Activated CD4-positive, alpha-beta T cell treated with anti-CD3 and anti-CD28 coated beads, Interleukin-2, amount 50 U/mL, for 4 hours (primary cell): ENCODE results near the gene MAGI1.
"Not testable (repeated sequence)": the region's sequence is repeated elsewhere in the genome, so short reads cannot be mapped to it uniquely, and the experiment has no call there.

Experiments
- DNase-seq, 2 experiments: peaks; one replicate each; pipeline ENCODE4 v3.0.0-alpha.2; 2020

The MAGI1 gene

GRCh38 chr3:66037986-66038369 lies 740 bp downstream of the MAGI1 start:
- no peak for DNase-seq

GRCh38 chr3:66037330-66037985 lies 1.3 kb downstream of the MAGI1 start:
- DNase-seq: no peak

- no peak for DNase-seq
Measured at GRCh38 chr3:66036586-66037148, 2.1 kb downstream of the MAGI1 start.

GRCh38 chr3:66035763-66036477 lies 2.8 kb downstream of the MAGI1 start:
- no peak for DNase-seq

- DNase-seq: no peak
Measured at GRCh38 chr3:66033241-66034138, 5.2 kb downstream of the MAGI1 start.

- no peak for DNase-seq
Measured at GRCh38 chr3:66031102-66031698, 7.5 kb downstream of the MAGI1 start.

GRCh38 chr3:66029443-66029842 lies 9.3 kb downstream of the MAGI1 start:
- no peak for DNase-seq

GRCh38 chr3:66029014-66029413 lies 9.7 kb downstream of the MAGI1 start:
- no peak for DNase-seq

GRCh38 chr3:66028457-66028856 lies 10.3 kb downstream of the MAGI1 start:
- DNase-seq: no peak

GRCh38 chr3:66027099-66027498 lies 11.6 kb downstream of the MAGI1 start:
- DNase-seq: not testable (repeated sequence)

GRCh38 chr3:66023738-66024385 lies 14.9 kb downstream of the MAGI1 start:
- DNase-seq: no peak

GRCh38 chr3:66023229-66023628 lies 15.5 kb downstream of the MAGI1 start:
- no peak for DNase-seq

- no peak for DNase-seq
Measured at GRCh38 chr3:66021731-66022131, 17.0 kb downstream of the MAGI1 start.

GRCh38 chr3:66019896-66020295 lies 18.8 kb downstream of the MAGI1 start:
- no peak for DNase-seq

- DNase-seq: no peak
Measured at GRCh38 chr3:66018057-66019033, 20.4 kb downstream of the MAGI1 start.

GRCh38 chr3:66017591-66017990 lies 21.1 kb downstream of the MAGI1 start:
- no peak for DNase-seq

GRCh38 chr3:66017084-66017483 lies 21.6 kb downstream of the MAGI1 start:
- DNase-seq: no peak

GRCh38 chr3:66015841-66016240 lies 22.9 kb downstream of the MAGI1 start:
- DNase-seq: no peak

- DNase-seq: no peak
Measured at GRCh38 chr3:66014651-66015050, 24.1 kb downstream of the MAGI1 start.

GRCh38 chr3:66014056-66014455 lies 24.7 kb downstream of the MAGI1 start:
- DNase-seq: no peak

GRCh38 chr3:66012711-66013110 lies 26.0 kb downstream of the MAGI1 start:
- no peak for DNase-seq
